NB4 (cell line): ENCODE measurements around the gene CNTFR.

ENCODE experiments used
- CTCF ChIP-seq: IDR thresholded peaks from one replicate; pipeline ENCODE4 v1.5.1; 2012; ENCODE audit warnings: low read depth, low read length
- MYC ChIP-seq: IDR thresholded peaks from 2 replicates; pipeline ENCODE4 v1.6.1; 2011; ENCODE audit warnings: low read depth, low read length
- POLR2A ChIP-seq: IDR thresholded peaks from 2 replicates; pipeline ENCODE4 v1.6.1; 2011; ENCODE audit warnings: mild to moderate bottlenecking; ENCODE audit not compliant: insufficient read length; ENCODE audit errors: extremely low read depth

- TF ChIP-seq CTCF (no peak), POLR2A (peak; percentile 98), MYC (0 out of 2 replicates have a peak, but pooled peaks have one; percentile 44)
Observed at GRCh38 chr9:34637356-34638137, 48.0 kb upstream of the CNTFR start, which contains the start of gene SIGMAR1.
